GM18858 (cell line): Measurements from ENCODE around the gene MRO.
"Not testable (repeated sequence)": the region's sequence is repeated elsewhere in the genome, so short reads cannot be mapped to it uniquely, and the experiment has no call there.

Experiments used
- ATAC-seq: cut with Tn5 transposase; IDR thresholded peaks from one replicate; pipeline ENCODE4 v1.9.1; 2021; ENCODE audit not compliant: unreplicated experiment

The MRO gene

GRCh38 chr18:50819728-50820378, at the start of gene MRO:
MRO (minus strand) TSS chr18:50820016; CDS start chr18:50809400, 10,616 bp downstream.
- peak; percentile 76 for ATAC-seq

GRCh38 chr18:50869150-50869549, 49.3 kb upstream of the MRO start:
- no peak for ATAC-seq

- no peak for ATAC-seq
These were observed 46.9 kb upstream of the MRO start for GRCh38 chr18:50866765-50867164.

DNA sequence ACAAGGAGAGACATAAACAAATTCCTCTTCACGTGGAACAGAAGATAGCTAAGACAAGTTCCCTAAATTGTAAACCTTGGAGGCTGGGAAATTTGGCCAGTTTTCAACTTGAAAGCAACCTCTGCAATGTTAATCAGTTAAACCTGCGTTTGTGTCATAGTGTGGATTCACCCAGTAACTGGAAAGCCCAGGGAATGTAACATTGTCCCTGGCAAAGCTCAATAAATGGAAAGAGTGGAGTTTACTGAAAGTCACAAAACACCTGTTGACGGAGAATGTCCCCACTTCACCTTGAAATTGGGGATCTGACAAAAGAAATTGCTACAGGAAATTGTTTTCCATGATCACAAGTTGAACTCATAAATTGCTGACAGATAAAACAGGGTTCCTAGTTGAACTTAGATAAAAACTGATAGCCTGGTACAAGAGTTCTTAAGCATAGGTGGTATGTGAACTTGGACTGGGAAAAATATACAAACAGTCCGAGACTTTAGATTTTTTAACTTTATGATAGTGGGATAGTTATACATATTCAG, 44.1 kb upstream of the MRO start:
- ATAC-seq = no peak

DNA sequence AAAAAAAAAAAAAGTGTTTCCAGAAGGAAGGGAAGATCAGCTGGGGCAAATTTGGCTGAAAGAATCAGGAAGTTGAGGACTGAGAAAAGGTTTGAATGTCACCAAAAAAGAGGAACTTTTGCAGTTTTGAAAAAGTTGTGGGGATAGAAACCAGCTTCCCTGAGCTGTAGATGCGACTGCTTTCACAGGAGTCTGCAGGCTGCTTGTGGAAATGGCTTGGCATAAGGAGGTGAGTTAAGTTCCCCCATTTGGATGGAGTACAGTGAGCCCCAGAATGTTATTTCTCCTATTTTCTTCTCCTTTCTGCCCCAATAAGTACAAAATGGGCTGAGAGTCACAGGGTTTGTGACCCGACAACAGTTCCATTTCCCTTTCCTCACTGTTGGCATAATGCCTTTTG, 42.6 kb upstream of the MRO start:
- ATAC-seq = no peak

GRCh38 chr18:50861617-50862016, 41.8 kb upstream of the MRO start:
- no peak for ATAC-seq

DNA sequence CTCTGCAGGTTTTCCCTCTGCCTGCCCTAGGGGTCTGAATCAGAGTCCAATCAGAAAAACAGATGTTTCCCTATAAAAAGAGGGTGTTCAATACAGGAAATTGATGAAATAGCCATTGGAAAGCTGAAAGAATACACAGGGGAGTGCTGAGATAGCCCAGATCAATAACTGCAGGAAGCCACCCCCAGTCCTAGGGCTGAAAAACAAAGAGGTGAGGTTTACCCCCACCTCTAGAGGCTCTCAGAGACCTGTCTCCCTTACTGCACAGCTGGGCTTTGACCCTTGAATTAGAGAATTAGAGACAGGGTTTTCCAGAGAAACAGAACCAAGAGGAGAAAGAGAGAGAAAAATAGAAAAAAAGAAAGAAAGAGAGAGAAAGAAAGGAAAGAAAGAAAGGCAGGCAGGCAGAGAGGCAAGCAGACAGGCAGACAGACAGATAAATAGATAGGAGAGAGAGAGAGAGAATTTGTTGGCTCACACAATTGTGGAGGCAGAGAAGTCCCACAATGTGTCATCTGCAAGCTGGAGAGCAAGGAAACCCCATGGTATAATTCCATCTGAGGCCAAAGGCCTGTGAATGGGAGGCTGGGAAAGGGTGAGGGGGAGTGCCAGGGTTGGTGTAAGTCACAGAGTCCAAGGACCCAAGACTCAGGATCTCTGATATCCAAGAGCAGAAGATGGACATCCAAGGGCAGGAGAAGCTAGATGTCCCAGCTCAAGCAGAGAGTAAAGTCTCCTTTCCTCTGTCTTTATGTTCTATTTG, 40.2 kb upstream of the MRO start:
- no peak for ATAC-seq

DNA sequence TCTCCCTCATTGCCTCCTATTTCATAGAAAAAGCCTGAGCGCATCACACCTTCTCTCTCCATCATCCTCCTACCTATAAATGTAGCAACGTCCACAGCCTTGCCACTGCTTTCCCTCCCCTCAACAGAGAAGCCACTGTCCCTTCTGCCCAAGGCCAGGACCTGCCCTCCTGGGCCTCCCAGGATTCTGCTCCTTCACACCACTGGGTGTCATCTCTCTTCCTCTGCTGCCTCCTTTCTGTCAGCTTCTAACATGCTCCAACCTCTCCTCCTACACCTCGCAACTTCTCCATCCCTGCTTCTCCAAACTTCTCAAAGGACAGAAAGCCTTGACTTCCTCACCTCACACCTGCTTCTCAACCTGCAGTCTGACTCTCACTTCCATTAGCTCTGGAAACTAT, 37.9 kb upstream of the MRO start:
- no peak for ATAC-seq

DNA sequence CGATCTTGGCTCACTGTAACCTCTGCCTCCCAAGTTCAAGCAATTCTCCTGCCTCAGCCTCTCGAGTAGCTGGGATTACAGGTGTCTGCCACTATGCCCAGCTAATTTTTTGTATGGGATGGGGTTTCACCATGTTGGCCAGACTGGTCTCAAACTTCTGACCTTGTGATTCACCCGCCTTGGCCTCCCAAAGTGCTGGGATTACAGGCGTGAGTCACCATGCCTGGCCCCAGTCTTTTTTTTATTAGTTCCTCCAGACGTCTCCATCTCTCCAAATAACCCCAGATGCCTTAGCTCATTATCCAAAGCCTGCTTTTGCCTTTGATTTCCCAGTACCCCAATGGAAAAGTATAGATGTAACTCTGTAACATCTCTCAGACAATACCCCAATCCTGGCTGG, 37.4 kb upstream of the MRO start:
- ATAC-seq = not testable (repeated sequence)

DNA sequence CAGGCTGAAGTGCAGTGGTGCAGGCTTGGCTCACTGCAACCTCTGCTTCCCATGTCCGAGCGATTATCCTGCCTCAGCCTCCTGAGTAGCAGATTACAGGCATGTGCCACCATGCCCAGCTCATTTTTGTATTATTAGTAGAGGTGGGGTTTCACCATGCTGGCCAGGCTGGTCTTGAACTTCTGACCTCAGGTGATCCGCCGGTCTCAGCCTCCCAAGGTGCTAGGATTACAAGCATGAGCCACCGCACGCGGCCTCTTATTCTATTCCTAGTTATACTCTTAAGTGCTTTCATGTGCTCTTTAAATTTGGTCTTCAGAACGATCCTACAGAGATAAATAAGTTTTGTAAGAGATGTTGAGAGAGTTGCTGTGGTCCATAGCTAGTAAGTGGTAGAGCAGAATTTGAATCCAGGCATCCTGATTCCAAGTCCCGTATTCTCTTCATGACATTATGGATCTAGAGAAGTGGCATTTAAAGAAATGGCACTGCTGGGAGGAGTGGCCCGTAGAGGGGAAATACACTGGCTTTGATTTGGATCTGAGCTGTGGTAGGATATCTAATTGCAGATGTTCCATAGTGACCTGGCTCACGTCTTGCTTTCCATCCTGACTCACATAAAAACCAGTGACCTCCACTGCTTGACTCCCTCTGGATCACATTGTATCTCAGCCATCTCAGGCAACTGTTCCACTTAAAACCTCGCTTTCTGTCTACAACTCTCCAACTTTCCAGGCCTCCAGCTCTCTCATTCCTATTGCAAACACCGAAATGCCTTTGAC, 36.4 kb upstream of the MRO start:
- ATAC-seq = no peak

GRCh38 chr18:50853863-50854271, 34.1 kb upstream of the MRO start:
- no peak for ATAC-seq

GRCh38 chr18:50850307-50851065, 30.7 kb upstream of the MRO start:
- ATAC-seq = no peak

- no peak for ATAC-seq
These were observed 29.6 kb upstream of the MRO start for GRCh38 chr18:50849419-50849821.

GRCh38 chr18:50848991-50849390, 29.2 kb upstream of the MRO start:
- ATAC-seq = no peak

GRCh38 chr18:50848061-50848551, 28.3 kb upstream of the MRO start:
- ATAC-seq = no peak

DNA sequence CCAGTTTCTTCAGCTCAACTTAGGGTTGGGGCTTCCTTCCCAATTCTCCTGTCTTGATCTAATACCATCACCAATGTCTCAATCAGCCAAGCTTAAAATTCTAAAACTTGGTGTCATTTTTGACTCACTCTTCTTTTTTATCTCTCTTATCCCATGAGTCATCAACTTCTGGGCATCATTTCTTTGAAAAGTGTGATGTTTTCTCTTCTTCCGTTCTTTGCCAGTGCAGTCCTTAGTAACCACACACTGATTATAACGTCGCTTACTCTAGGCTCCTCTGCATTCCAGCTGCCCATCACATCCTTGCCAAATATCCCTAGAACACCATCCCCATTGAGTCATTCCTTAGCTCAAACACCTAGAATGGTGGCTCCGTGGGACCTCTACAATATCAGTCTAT, 27.4 kb upstream of the MRO start:
- no peak for ATAC-seq

DNA sequence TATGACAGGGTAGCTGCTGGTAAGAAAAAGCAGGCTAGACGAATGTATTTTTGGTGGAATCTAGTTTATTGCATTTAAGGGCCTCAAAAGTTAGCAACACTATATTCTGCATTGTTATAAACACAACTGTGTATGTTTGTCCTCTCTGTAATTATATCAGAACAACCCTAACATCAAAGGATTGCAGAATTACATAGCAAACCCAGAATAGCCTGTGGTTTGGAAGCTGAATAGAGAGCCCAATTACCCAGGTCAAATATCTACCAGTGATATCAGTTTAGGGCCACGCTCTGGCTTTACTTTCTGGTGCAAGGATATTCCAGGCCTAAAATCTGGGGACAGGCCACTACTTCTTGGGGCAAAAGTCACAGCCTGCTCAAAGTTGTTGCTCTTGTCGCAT, 25.1 kb upstream of the MRO start:
- ATAC-seq = no peak

DNA sequence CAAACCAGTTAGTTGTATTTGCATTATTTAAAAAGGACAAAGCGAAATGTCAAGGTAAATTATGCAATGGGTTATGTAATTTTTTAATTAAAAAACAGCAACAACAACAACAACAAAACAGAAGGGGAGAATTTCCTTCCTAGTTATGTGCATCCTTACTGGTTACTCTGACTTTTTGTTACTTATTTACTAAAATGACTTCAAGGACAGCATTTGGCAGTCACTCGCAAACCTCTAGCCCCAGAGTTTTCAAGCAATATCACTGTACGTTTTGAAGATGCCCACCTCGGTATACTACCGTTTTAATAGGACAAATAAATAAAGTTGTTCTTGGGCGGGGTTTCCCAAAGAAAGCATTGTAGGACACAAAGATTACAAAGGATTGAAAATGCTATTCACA, 24.7 kb upstream of the MRO start:
- ATAC-seq = no peak

DNA sequence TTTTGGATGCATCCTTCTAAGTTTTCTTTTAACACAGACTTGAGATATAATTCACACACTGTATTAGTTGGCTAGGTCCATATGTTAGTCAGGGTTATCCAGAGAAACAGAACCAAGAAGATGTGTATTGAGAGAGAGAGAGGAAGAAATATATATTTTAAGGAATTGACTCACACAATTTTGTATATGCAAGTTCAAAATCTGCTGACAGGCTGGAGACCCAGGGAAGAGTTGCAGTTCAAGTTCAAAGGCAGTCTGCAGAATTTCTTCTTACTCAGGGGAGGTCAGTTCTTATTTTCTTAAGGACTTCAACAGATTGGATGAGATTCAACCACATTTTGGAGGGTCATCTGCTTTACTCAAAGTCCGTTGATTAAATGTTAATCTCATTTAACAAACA, 23.0 kb upstream of the MRO start:
- no peak for ATAC-seq

DNA sequence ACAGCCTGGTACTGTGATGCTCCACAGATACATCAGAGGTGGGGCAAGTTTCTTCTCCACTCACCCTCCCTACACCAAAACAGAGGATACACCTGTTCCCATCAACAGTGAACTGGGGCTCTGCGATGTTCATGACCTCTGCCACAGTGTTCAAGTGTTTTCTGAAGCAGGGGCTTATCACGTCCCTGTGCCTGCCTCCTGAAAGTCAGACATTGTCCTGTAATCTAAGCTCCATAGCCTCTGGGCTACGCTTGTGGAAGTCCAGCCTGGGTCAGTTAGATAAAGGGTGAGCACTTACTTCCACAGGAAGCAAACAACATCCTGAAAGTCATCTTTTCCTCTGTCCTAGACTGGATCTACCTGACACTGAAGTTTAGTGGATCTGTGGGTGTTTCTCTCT, 20.2 kb upstream of the MRO start:
- ATAC-seq = no peak

- no peak for ATAC-seq
These were observed 19.5 kb upstream of the MRO start for GRCh38 chr18:50839341-50839740.
